GM06990 (cell line): ENCODE data around the gene ESRRG.
"Not testable (repeated sequence)": the region's sequence is repeated elsewhere in the genome, so short reads cannot be mapped to it uniquely, and the experiment has no call there.

Source experiments
- DNase-seq: peaks from one replicate; pipeline ENCODE4 v3.0.0-alpha.2; 2011; ENCODE audit not compliant: insufficient read length; ENCODE audit errors: extremely low read depth
- H3K27me3 ChIP-seq: replicated peaks from 2 replicates; pipeline ENCODE4 v1.6.0; 2011; ENCODE audit warnings: low read length; ENCODE audit not compliant: control insufficient read depth, insufficient read depth
- H3K36me3 ChIP-seq: 2 replicates; pipeline ENCODE4 v1.5.1; 2011; ENCODE audit warnings: low read length; ENCODE audit not compliant: control insufficient read depth, insufficient read depth
- H3K4me3 ChIP-seq: replicated peaks from 2 replicates; pipeline ENCODE4 v1.5.1; 2011; ENCODE audit warnings: low read depth, mild to moderate bottlenecking, control low read depth, low read length
- TF ChIP-seq, protein P1 (sequence below): IDR thresholded peaks from 2 replicates; pipeline ENCODE4 v1.5.1; 2011; ENCODE audit warnings: low read length, control low read depth, mild to moderate bottlenecking, inconsistent platforms; ENCODE audit not compliant: insufficient read depth, poor library complexity, severe bottlenecking

The ESRRG gene

DNA sequence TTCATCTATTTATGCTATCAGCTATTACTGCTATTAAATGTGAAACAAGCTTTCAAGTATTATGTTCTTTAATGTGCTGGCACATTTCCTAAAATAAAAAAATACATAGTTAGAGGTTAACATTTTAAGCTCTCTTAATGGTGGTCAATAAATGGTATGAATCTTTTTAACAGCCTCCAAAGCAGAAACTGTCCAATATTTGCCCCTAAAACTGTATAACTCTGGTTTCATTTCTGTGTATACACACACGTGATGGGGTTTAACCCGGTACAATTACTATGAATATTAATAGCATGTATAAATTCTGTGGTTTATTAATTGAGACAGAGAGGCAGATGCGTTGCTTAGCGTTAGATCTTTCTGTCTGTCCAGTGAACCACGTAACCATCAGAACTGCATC is 2.2 kb downstream of the ESRRG start:
- TF ChIP-seq, protein P1, sequence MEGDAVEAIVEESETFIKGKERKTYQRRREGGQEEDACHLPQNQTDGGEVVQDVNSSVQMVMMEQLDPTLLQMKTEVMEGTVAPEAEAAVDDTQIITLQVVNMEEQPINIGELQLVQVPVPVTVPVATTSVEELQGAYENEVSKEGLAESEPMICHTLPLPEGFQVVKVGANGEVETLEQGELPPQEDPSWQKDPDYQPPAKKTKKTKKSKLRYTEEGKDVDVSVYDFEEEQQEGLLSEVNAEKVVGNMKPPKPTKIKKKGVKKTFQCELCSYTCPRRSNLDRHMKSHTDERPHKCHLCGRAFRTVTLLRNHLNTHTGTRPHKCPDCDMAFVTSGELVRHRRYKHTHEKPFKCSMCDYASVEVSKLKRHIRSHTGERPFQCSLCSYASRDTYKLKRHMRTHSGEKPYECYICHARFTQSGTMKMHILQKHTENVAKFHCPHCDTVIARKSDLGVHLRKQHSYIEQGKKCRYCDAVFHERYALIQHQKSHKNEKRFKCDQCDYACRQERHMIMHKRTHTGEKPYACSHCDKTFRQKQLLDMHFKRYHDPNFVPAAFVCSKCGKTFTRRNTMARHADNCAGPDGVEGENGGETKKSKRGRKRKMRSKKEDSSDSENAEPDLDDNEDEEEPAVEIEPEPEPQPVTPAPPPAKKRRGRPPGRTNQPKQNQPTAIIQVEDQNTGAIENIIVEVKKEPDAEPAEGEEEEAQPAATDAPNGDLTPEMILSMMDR = no peak
- no peak for DNase-seq
- no peak overlapping the region for H3K4me3 ChIP-seq
- H3K36me3 ChIP-seq = no peaks in the 10 kb centered on the region
- H3K27me3 ChIP-seq = no peaks in the 10 kb centered on the region

DNA sequence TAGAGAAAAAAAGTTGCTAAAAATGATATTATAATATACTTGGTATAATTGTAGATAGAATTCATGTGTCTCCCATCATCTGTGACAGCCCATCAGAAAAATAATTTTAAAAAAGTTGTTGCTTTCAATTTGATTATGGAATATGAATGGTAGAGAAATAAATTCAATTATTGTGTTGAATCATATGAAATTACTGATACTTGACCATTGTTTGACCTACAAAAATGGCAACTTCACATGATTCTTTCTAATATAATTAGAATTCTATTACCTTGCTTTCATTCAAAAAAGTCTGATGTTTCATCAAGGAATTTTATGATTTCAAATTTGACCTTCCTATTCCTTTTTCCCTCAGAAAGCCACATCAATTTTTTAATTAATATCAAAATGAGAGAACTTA is 11.5 kb downstream of the ESRRG start:
- Histone ChIP-seq H3K4me3 (no peak overlapping the region), H3K27me3 (peaks cover 2% of the 10 kb centered on the region; the same call in 1 of the 2 replicates), H3K36me3 (no peaks in the 10 kb centered on the region)
- TF ChIP-seq, protein P1 = no peak
- DNase-seq = no peak

DNA sequence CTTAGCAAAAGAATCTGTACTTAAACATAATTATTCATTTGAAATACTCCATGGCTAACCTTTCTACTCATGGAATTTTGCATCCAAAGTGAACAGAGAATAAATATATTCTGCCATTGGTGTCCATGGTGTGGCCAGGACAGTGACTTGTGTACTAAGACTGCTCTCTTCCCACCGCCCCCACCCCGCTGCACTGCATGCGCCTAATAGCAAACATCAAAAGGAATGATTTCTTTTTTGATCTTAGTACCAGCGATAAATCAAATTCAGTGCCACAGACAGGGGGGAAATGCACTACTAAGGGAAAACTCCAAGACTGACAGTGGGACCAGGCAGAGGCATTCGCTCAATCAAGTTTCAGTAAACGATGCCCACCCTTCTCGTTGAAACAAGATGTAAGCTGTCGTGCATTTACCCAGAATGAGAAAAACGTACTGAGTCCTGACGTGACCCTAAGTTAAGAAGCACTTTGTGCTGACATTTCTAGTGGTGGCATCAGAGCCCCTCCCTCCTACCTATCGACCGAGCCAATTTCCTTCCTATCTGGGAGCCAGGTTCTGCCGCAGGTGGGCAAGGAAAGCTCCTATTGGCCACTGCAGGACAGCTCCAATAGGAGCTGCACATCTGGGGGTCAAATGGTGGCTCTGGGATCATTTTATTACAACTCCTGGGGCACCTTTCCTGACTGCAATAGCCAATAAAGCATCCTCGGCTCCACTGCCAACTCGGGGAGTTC is 12.5 kb downstream of the ESRRG start:
- TF ChIP-seq, protein P1 = no peak
- DNase-seq = no peak
- H3K36me3 ChIP-seq = no peaks in the 10 kb centered on the region
- no peak overlapping the region for H3K4me3 ChIP-seq
- H3K27me3 ChIP-seq = peaks cover 2% of the 10 kb centered on the region; the same call in 1 of the 2 replicates

DNA sequence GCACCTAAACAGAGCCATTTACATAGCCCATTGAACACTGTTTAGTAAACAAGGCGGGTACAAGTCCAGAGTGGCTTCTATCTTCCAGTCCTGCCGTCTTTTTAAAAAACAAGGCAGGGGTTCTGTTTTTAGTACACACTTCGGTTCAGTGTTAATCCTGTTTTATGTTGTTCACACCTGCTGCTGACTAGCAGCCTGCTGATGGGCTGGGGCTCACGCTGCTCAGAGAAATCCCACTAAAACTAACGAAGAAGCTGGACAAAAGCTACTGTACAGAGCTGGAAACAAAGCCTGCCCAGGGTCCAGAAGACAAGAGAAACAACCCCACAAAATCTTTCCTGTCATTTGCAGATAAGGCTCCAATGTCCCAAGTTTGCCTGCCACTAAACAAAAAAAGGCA is 13.2 kb downstream of the ESRRG start:
- TF ChIP-seq, protein P1 = no peak
- DNase-seq = no peak
- no peaks in the 10 kb centered on the region for H3K36me3 ChIP-seq
- no peak overlapping the region for H3K4me3 ChIP-seq
- H3K27me3 ChIP-seq = peaks cover under 1% of the 10 kb centered on the region; the same call in 1 of the 2 replicates

DNA sequence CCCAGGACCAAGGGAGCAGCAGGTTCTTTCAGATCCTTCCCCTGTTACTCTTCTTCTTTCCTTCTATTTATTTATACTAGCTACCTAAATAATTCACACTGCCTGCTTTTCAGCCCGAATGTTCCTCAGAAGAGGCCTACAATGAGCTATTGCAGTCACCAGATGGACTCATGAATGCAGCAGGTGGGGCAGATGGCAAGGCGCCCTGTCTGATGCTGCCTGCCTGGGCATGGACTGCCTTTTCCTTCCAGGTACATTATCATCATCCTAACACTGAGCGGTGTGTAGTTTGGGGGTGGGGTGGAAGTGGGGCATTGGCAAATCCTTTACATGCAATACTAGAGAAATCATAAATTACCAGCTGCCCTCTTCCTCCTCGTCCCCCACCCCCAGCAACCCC is 17.6 kb downstream of the ESRRG start:
- Histone ChIP-seq H3K36me3 (no peaks in the 10 kb centered on the region), H3K4me3 (no peak overlapping the region), H3K27me3 (no peaks in the 10 kb centered on the region)
- TF ChIP-seq, protein P1 = no peak
- DNase-seq = no peak

DNA sequence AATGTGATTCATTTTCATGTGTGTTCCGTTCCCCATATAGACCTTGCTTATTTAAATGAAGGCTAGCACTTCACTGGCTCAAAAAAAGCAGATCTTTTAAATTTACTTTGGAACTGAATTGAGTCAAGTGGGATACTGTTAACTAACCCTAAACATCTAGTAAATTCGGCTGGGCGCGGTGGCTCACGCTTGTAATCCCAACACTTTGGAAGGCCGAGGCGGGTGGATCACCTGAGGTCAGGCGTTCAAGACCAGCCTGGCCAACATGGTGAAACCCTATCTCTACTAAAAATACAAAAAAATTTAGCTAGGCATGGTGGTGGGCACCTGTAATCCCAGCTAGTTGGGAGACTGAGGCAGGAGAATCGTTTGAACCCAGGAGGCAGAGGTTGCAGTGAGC is 19.2 kb downstream of the ESRRG start:
- not testable (repeated sequence) for DNase-seq, H3K27me3 ChIP-seq, H3K36me3 ChIP-seq, H3K4me3 ChIP-seq
